ENCODE measurements around the gene SLC49A3. TPM values are rescaled to one million over a fixed set of nuclear protein-coding genes. Genes with fewer than 3 reads are reported as not detected.
A peak's percentile ranks its signal among the peaks of the same experiment; 100 is the strongest.

Gene SLC49A3
- total and polyA plus RNA-seq, 10 of the 15 experiments (the other 5 are each of a cell fraction or from before 2014, with no cell fraction given), result 0.09 to 0.85 (median 0.18) TPM; not detected in 4

DNA sequence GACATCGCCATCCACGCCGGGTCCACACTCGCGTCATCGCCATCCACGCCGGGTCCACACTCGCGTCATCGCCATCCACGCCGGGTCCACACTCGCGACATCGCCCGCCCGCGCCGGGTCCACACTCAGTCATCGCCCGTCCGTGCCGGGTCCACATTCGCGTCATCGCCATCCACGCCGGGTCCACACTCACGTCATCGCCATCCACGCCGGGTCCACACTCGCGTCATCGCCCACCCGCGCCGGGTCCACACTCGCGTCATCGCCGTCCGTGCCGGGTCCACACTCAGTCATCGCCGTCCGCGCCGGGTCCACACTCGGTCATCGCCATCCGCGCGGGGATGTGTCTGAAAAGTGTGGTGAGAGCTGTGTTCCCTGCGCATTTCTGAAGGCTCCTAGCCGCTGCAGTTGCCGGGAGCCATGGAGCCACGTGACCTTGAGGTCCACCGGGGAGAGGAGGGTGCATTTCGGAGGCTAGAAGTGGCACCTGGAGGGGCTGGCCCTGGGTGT, 34.0 kb upstream of the SLC49A3 start:
- TF ChIP-seq TCF3 (IDR thresholded peaks at IDR 0.05; ENCODE audit: borderline replicate concordance, insufficient read depth, low read depth, low read length) (0 out of 2 replicates have a peak, but pooled peaks have one; percentile 50), NR2C1 (IDR thresholded peaks at IDR 0.05) (no peak), TCF12 (IDR thresholded peaks at IDR 0.05; ENCODE audit: low read depth, low read length) (no peak), FOS (IDR thresholded peaks at IDR 0.05; ENCODE audit: borderline replicate concordance, extremely low read depth, insufficient read length) (no peak), ZNF274 (IDR thresholded peaks at IDR 0.05; ENCODE audit: insufficient read depth, insufficient read length) (no peak)
- ChIA-PET POLR2A (no interaction called here), SMC1A (ENCODE audit: uncharacterized antibody, unreplicated experiment) (no interaction called here), RAD21 (ENCODE audit: unreplicated experiment) (no interaction called here), CTCF (no interaction called here)
- H3K9ac ChIP-seq (ENCODE audit: control insufficient read depth, insufficient read depth, low read length), result no peak overlapping the region
- no peak overlapping the region for H3K4me3 ChIP-seq
- DNase-seq (ENCODE audit: low read depth, low spot score), result no peak
- H3K4me2 ChIP-seq (ENCODE audit: control insufficient read depth, insufficient read depth), result no peak overlapping the region
- no peaks in the 10 kb centered on the region; the same call in none of the 2 replicates for H3K79me2 ChIP-seq (ENCODE audit: control insufficient read depth, insufficient read depth, low read length)
- no peaks in the 10 kb centered on the region; the same call in 2 of the 3 replicates for H3K9me3 ChIP-seq (replicated peaks; ENCODE audit: control insufficient read depth, insufficient read depth, low read length)
- in situ Hi-C loops (cut with MboI) (no loop called here), intact Hi-C loops (cut with micrococcal nuclease; ENCODE audit: unreplicated experiment) (no loop called here)
- ATAC-seq, result no peak
- no peak overlapping the region for H3K27ac ChIP-seq (ENCODE audit: control insufficient read depth, insufficient read depth)
- no TSS peak for BruUV-seq (replicated peaks)
- no peak overlapping the region for H2AFZ ChIP-seq (ENCODE audit: control insufficient read depth, low read depth, low read length)
- 97% methylated on average over 26 of the region's 61 CpGs for WGBS (ENCODE audit: insufficient coverage, insufficient replicate concordance, low lambda C conversion rate, missing lambda C conversion rate)
- FAIRE-seq, result no peak
- peaks cover 2 to 11% of the 10 kb centered on the region in 2 experiments; a peak in 2 of 4 replicates for H3K36me3 ChIP-seq (ENCODE audit: control insufficient read depth in 2 of 2, insufficient read depth in 2 of 2, low read length in 1 of 2)
- peaks cover 2% of the 10 kb centered on the region; the same call in 1 of the 2 replicates for H4K20me1 ChIP-seq (ENCODE audit: control insufficient read depth, insufficient read depth)
- H3K4me1 ChIP-seq (ENCODE audit: control insufficient read depth, insufficient read depth, low read length), result no peaks in the 10 kb centered on the region
- no peaks in the 10 kb centered on the region for H3K27me3 ChIP-seq (replicated peaks in 1 of 2; ENCODE audit: control insufficient read depth in 2 of 2, insufficient read depth in 2 of 2, low read length in 1 of 2)

DNA sequence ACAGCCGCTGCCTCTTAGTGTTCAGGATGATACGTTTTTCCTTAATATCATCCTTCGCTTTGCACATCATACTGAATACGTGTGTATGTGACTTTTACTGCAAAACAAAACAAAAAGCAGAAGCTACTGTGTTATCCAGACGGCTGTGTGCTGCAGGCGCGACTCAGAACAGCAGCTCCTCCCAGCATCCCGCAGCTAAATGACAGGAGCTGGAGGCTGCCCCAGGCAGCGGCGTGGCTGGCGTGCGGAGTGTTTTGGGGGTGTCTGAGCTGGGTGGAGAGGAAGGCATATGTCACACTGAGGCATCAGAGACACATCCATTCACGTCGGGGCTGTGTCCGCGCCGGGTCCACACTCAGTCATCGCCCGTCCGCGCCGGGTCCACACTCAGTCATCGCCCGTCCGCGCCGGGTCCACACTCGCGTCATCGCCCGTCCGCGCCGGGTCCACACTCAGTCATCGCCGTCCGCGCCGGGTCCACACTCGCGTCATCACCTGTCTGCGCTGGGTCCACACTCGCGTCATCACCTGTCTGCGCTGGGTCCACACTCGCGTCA, 33.3 kb upstream of the SLC49A3 start:
- FAIRE-seq (no peak), DNase-seq (ENCODE audit: low read depth, low spot score) (no peak), ATAC-seq (no peak)
- Histone ChIP-seq H4K20me1 (ENCODE audit: control insufficient read depth, insufficient read depth) (peaks cover 2% of the 10 kb centered on the region; the same call in 1 of the 2 replicates), H3K9me3 (replicated peaks; ENCODE audit: control insufficient read depth, insufficient read depth, low read length) (no peaks in the 10 kb centered on the region; the same call in 2 of the 3 replicates), H3K4me3 (no peak overlapping the region), H3K79me2 (ENCODE audit: control insufficient read depth, insufficient read depth, low read length) (no peaks in the 10 kb centered on the region; the same call in none of the 2 replicates), H3K27me3 (replicated peaks in 1 of 2; ENCODE audit: control insufficient read depth in 2 of 2, insufficient read depth in 2 of 2, low read length in 1 of 2) (no peaks in the 10 kb centered on the region), H3K4me1 (ENCODE audit: control insufficient read depth, insufficient read depth, low read length) (no peaks in the 10 kb centered on the region), H3K4me2 (ENCODE audit: control insufficient read depth, insufficient read depth) (no peak overlapping the region), H3K9ac (ENCODE audit: control insufficient read depth, insufficient read depth, low read length) (no peak overlapping the region), H3K27ac (ENCODE audit: control insufficient read depth, insufficient read depth) (no peak overlapping the region), H2AFZ (ENCODE audit: control insufficient read depth, low read depth, low read length) (no peak overlapping the region), H3K36me3 (ENCODE audit: control insufficient read depth in 2 of 2, insufficient read depth in 2 of 2, low read length in 1 of 2) (peaks cover 2 to 11% of the 10 kb centered on the region in 2 experiments; a peak in 2 of 4 replicates)
- ChIA-PET CTCF (no interaction called here), SMC1A (ENCODE audit: uncharacterized antibody, unreplicated experiment) (no interaction called here), POLR2A (no interaction called here), RAD21 (ENCODE audit: unreplicated experiment) (no interaction called here)
- BruUV-seq (replicated peaks), result no TSS peak
- in situ Hi-C loops (cut with MboI), result no loop called here
- intact Hi-C loops (cut with micrococcal nuclease; ENCODE audit: unreplicated experiment), result no loop called here
- WGBS (ENCODE audit: insufficient coverage, insufficient replicate concordance, low lambda C conversion rate, missing lambda C conversion rate), result 96% methylated on average over 40 of the region's 47 CpGs
- no peak for TF ChIP-seq CHD4 (IDR thresholded peaks at IDR 0.05)
- TF ChIP-seq, protein P1, sequence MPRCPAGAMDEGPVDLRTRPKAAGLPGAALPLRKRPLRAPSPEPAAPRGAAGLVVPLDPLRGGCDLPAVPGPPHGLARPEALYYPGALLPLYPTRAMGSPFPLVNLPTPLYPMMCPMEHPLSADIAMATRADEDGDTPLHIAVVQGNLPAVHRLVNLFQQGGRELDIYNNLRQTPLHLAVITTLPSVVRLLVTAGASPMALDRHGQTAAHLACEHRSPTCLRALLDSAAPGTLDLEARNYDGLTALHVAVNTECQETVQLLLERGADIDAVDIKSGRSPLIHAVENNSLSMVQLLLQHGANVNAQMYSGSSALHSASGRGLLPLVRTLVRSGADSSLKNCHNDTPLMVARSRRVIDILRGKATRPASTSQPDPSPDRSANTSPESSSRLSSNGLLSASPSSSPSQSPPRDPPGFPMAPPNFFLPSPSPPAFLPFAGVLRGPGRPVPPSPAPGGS (IDR thresholded peaks at IDR 0.05; ENCODE audit: borderline replicate concordance, insufficient read depth, low read depth, low read length, poor library complexity, severe bottlenecking), result peak; percentile 41

Measured in GM12878 (cell line).